Right lobe of liver (tissue), 6 donors: ENCODE measurements around the gene KCNAB1. TPM values are rescaled to one million over a fixed set of nuclear protein-coding genes. Genes with fewer than 3 reads are reported as not detected.
"Not testable (repeated sequence)": the region's sequence is repeated elsewhere in the genome, so short reads cannot be mapped to it uniquely, and the experiment has no call there.

ENCODE experiments used
- ATAC-seq, 4 donors: fragments of 200-7000 bp; cut with Tn5 transposase; one replicate each; pipeline ENCODE4 v1.9.1; 2020; ENCODE audit warnings: mild to moderate bottlenecking in 4 of 4, moderate library complexity in 4 of 4
- DNase-seq, 3 donors: peaks; one replicate each; pipeline ENCODE4 v3.0.0-alpha.2; 2020
- H3K27ac ChIP-seq, 3 donors: fragments of 200-600 bp; one replicate each; pipeline ENCODE4 v1.8.0; 2022
- H3K27me3 ChIP-seq, 2 donors: fragments of 200-600 bp; one replicate each; pipeline ENCODE4 v1.8.0; 2022
- H3K36me3 ChIP-seq, 4 donors: fragments of 200-600 bp; sonication (generic) in 1 of 4; one replicate each; pipeline versions ENCODE4 v1.5.1 to v1.8.0; 2017 to 2022; ENCODE audit warnings: control low read depth in 1 of 4
- H3K4me1 ChIP-seq, 4 donors: fragments of 200-600 bp; sonication (generic) in 1 of 4; one replicate each; pipeline versions ENCODE4 v1.5.1 to v1.8.0; 2017 to 2022; ENCODE audit warnings: control low read depth in 1 of 4
- H3K4me3 ChIP-seq, 3 donors: fragments of 200-600 bp; one replicate each; pipeline ENCODE4 v1.8.0; 2022
- H3K9me3 ChIP-seq, 4 donors: fragments of 200-600 bp; sonication (generic) in 1 of 4; one replicate each; pipeline versions ENCODE4 v1.5.1 to v1.8.0; 2017 to 2022; ENCODE audit warnings: control low read depth in 1 of 4
- CTCF ChIP-seq, 4 donors: fragments of 200-600 bp in 3 of 4; fragments of 450-650 bp in 1 of 4; IDR thresholded peaks; one replicate each; pipeline versions ENCODE4 v1.5.1 to v1.8.0; 2016 to 2022; ENCODE audit warnings: antibody characterized with exemption in 4 of 4, mild to moderate bottlenecking in 2 of 4
- POLR2A ChIP-seq: fragments of 450-650 bp; IDR thresholded peaks from one replicate; pipeline ENCODE4 v1.6.1; 2017; ENCODE audit warnings: antibody characterized with exemption, mild to moderate bottlenecking
- WGBS: methylation state at CpG from one replicate; pipeline ENCODE4 v1.1.6; 2018; ENCODE audit warnings: low coverage, low lambda C conversion rate; ENCODE audit not compliant: insufficient coverage; ENCODE audit errors: missing lambda C conversion rate; 5-methylcytosine and 5-hydroxymethylcytosine counted together
- intact Hi-C, 2 donors: fragments of 100-400 bp; cut with DNase I; formaldehyde crosslinking; loops; one replicate each; pipeline versions ENCODE4 v1.11.2 to v1.14.1; 2022
- total RNA-seq, 6 experiments: library from RNA; depleted of rRNA in 2 of 6; stranded (reverse); fragments of >200 nt in 2 of 6; fragmentation: NEBNext Ultra II Directional in 3 of 6; extraction: Animal tissue kit (Norgen Biotek cat#: 25700) in 3 of 6; gene quantifications; one replicate each; pipeline versions ENCODE4 v1.1.0 to v1.2.4, GENCODE V29; 2016 to 2023
- donor health status: DM: no; HTN: yes; CAD: no.
- donor health status: DM: no; HTN: no; CAD: no.
- donor health status: DM: no; HTN: no; CAD: no.
- donor health status: DM: no; HTN: yes; CAD: no.
- donor health status: DM: no; HTN: yes; CAD: no.

The KCNAB1 gene
- total RNA-seq, 6 experiments from 2014 or later, result 0.15 to 1.8 (median 0.64) TPM; not detected in 2

GRCh38 chr3:156135921-156136638, 15.7 kb downstream of the KCNAB1 start:
- H3K4me1 ChIP-seq, result no peaks in the 10 kb centered on the region
- intact Hi-C loops, result no loop called here

DNA sequence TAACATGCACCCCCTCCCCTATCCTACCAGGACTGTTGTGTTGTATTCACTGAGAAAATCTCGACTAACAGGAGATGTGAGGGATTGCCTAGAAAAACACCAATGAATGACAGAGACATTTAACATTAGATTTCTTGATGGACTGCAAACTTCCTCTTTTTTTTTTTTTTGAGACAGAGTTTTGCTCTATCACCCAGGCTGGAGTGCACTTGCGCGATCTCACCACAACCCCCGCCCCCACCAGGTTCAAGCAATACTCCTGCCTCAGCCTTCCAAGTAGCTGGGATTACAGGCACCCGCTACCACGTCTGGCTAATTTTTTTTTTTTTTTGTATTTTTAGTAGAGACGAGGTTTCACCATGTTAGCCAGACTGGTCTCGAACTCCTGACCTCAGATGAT, 17.0 kb downstream of the KCNAB1 start:
- H3K36me3 ChIP-seq, H3K9me3 ChIP-seq, H3K27ac ChIP-seq, H3K4me3 ChIP-seq, DNase-seq, intact Hi-C loops, H3K27me3 ChIP-seq, H3K4me1 ChIP-seq, ATAC-seq: not testable (repeated sequence)
- 60% methylated on average over 8 of the region's 8 CpGs for WGBS

More at GRCh38 chr3:156135921-156136638, 15.7 kb downstream of the KCNAB1 start:
- Histone ChIP-seq H3K27me3 (no peaks in the 10 kb centered on the region), H3K36me3 (no peaks in the 10 kb centered on the region), H3K27ac (no peak overlapping the region), H3K4me3 (no peak overlapping the region), H3K9me3 (no peaks in the 10 kb centered on the region)
- no peak for ATAC-seq
- no peak for DNase-seq
- 52% methylated on average over 2 of the region's 2 CpGs for WGBS
- TF ChIP-seq POLR2A, result no peak
- no peak for TF ChIP-seq CTCF (IDR thresholded peaks at IDR 0.05)

DNA sequence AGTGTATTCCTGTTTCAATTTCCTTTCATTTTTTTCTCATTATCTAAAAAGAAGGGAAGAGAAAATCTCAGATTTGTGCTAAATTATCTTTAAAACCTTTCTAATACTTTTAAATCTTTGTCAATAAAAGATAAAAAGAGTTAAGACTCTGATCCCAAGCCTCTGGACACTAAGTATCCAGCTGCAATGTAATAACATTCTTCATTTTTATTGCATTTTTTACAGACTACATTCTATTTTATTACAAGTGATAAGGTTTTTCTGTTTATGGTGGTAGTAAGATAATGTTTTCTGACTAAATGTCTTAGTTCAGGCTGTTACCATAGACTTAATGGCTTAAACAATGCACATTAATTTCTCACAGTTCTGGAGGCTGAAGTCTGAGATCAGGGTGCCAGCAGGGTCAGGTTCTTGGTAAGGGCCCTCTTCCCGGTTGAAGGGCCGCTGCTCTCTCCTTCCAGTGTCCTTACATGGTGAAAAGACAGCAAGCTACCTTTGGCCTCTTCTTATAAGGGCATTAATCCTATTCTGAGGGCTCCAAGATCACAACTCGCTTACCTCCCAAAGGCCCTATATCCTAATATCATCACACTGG, 19.7 kb downstream of the KCNAB1 start:
- H3K4me1 ChIP-seq, result no peaks in the 10 kb centered on the region
- TF ChIP-seq POLR2A, result no peak
- TF ChIP-seq CTCF (IDR thresholded peaks at IDR 0.05), result no peak
- no peaks in the 10 kb centered on the region for H3K36me3 ChIP-seq
- H3K4me3 ChIP-seq, result no peak overlapping the region
- 76% methylated on average over 3 of the region's 3 CpGs for WGBS
- no peaks in the 10 kb centered on the region for H3K9me3 ChIP-seq
- H3K27ac ChIP-seq, result no peak overlapping the region
- ATAC-seq, result no peak
- H3K27me3 ChIP-seq, result no peaks in the 10 kb centered on the region
- intact Hi-C loops, result no loop called here
- no peak for DNase-seq

- no peak for ATAC-seq
- no peak overlapping the region for H3K4me3 ChIP-seq
- TF ChIP-seq CTCF (IDR thresholded peaks at IDR 0.05), result no peak
- TF ChIP-seq POLR2A, result no peak
- H3K36me3 ChIP-seq, result no peaks in the 10 kb centered on the region
- H3K4me1 ChIP-seq, result no peaks in the 10 kb centered on the region
- H3K9me3 ChIP-seq, result no peaks in the 10 kb centered on the region
- WGBS, result 79% methylated on average over 2 of the region's 2 CpGs
- no peak overlapping the region for H3K27ac ChIP-seq
- no peaks in the 10 kb centered on the region for H3K27me3 ChIP-seq
- intact Hi-C loops, result no loop called here
- DNase-seq, result no peak
Observed at GRCh38 chr3:156142702-156143101, 22.3 kb downstream of the KCNAB1 start.

DNA sequence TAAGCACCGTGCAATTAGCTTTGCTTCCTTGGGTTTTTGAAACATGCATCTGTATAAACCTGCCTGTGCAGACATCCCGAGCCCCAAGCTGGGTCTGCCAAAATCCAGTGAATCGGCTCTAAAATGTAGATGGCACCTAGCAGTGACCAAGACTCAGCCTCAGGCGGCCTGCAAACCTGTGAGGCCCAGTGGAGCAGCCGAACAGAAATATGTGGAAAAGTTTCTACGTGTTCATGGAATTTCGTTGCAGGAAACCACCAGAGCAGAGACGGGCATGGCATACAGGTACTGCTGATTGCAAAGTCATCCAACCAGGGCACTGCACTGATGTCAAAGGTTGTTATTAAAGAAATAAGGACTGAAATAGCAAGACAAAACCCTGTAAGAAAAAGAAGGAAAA, 22.8 kb downstream of the KCNAB1 start:
- Histone ChIP-seq H3K27me3 (no peaks in the 10 kb centered on the region), H3K36me3 (no peaks in the 10 kb centered on the region), H3K27ac (no peak overlapping the region), H3K9me3 (no peaks in the 10 kb centered on the region), H3K4me1 (no peaks in the 10 kb centered on the region), H3K4me3 (no peak overlapping the region)
- TF ChIP-seq CTCF (IDR thresholded peaks at IDR 0.05) (no peak), POLR2A (no peak)
- 64% methylated on average over 4 of the region's 8 CpGs for WGBS
- DNase-seq (no peak), ATAC-seq (no peak)
- intact Hi-C loops, result no loop called here
